HFF-Myc (cell line): ENCODE results near the gene DDX53.

Source experiments
- DNase-seq: peaks from one replicate; pipeline ENCODE4 v3.0.0-alpha.2; 2011; ENCODE audit warnings: low read depth; ENCODE audit errors: extremely low read depth
- H3K4me3 ChIP-seq: replicated peaks from 2 replicates; pipeline ENCODE4 v1.5.1; 2011; ENCODE audit warnings: low read depth, mild to moderate bottlenecking, control low read depth, low read length
- CTCF ChIP-seq: IDR thresholded peaks from 2 replicates; pipeline ENCODE4 v1.5.1; 2012; ENCODE audit warnings: mild to moderate bottlenecking, low read depth, low read length, control low read depth; ENCODE audit errors: missing control alignments

DDX53 gene

GRCh38 chrX:22968494-22968893 is 31.3 kb upstream of the DDX53 start:
- DNase-seq, result no peak
- no peak overlapping the region for H3K4me3 ChIP-seq
- TF ChIP-seq CTCF, result no peak

- DNase-seq, result no peak
- TF ChIP-seq CTCF, result no peak
- no peak overlapping the region for H3K4me3 ChIP-seq
Measured at GRCh38 chrX:22969411-22969810, 30.3 kb upstream of the DDX53 start.

GRCh38 chrX:22970861-22971260 is 28.9 kb upstream of the DDX53 start:
- H3K4me3 ChIP-seq, result no peak overlapping the region
- no peak for TF ChIP-seq CTCF
- no peak for DNase-seq

- DNase-seq, result no peak
- TF ChIP-seq CTCF, result no peak
- no peak overlapping the region for H3K4me3 ChIP-seq
Measured at GRCh38 chrX:22974616-22975015, 25.1 kb upstream of the DDX53 start.

GRCh38 chrX:22975786-22976185 is 24.0 kb upstream of the DDX53 start:
- TF ChIP-seq CTCF, result no peak
- no peak overlapping the region for H3K4me3 ChIP-seq
- DNase-seq, result no peak

- TF ChIP-seq CTCF, result no peak
- no peak overlapping the region for H3K4me3 ChIP-seq
- no peak for DNase-seq
Measured at GRCh38 chrX:22985958-22986357, 13.8 kb upstream of the DDX53 start.

GRCh38 chrX:22987452-22987851 is 12.3 kb upstream of the DDX53 start:
- H3K4me3 ChIP-seq, result no peak overlapping the region
- TF ChIP-seq CTCF, result no peak
- no peak for DNase-seq
